K562 (cell line): Measurements from ENCODE around the gene TMEM60. TPM values are rescaled to one million over a fixed set of nuclear protein-coding genes. Genes with fewer than 3 reads are reported as not detected.
A peak's percentile ranks its signal among the peaks of the same experiment; 100 is the strongest.

Experiments used
- ATAC-seq: fragments of 200-7000 bp; cut with Tn5 transposase; 3 replicates; pipeline ENCODE4 v1.9.1; 2020; ENCODE audit warnings: moderate library complexity
- Bru-seq: library from RNA; stranded (reverse); fragments of 400-500 nt; gene quantifications from one replicate; lab custom pipeline; 2021; lab: Mats Ljungman, UMichigan
- BruChase-seq, 2 experiments: library from RNA; stranded (reverse); fragments of 400-500 nt; gene quantifications; one replicate each; lab custom pipeline; 2021; lab: Mats Ljungman, UMichigan
- BruUV-seq: library from RNA; stranded (reverse); fragments of 400-500 nt; replicated peaks from 2 replicates; lab custom pipeline; 2021; lab: Mats Ljungman, UMichigan
- CTCF ChIA-PET: fragments of 300-600 bp; formaldehyde crosslinking; extraction: SDS; loops from one replicate; lab custom pipeline; 2021; ENCODE audit warnings: low intra/inter-chr PET ratio; lab: Yijun Ruan, JAX
- POLR2A ChIA-PET: fragments of 300-600, 350-650 bp; sonication (Branson Sonifier 250); formaldehyde crosslinking; extraction: SDS; loops from one replicate; lab custom pipeline; 2021; ENCODE audit warnings: antibody characterized with exemption, inconsistent platforms; lab: Yijun Ruan, JAX
- DNase-seq, 4 experiments: peaks; one replicate each; pipeline versions ENCODE4 v3.0.0 to v3.0.0-alpha.2; 2011 to 2018; ENCODE audit warnings: low spot score in 3 of 4, mixed read lengths in 3 of 4; ENCODE audit errors: extremely low read depth in 1 of 4
- FAIRE-seq: peaks from 2 replicates; lab custom pipeline; 2011; peaks lifted over from hg19 to GRCh38; lab: Jason Lieb, UNC
- H2AFZ ChIP-seq: 2 replicates; pipeline ENCODE4 v1.6.0; 2011; ENCODE audit warnings: low read depth, low read length, control low read depth, inconsistent platforms
- H3K27ac ChIP-seq: fragments of 200-600 bp; 3 replicates; pipeline ENCODE4 v1.8.0; 2011; ENCODE audit warnings: low read depth, mild to moderate bottlenecking, control low read depth, inconsistent platforms, low read length, moderate library complexity, mixed read lengths; ENCODE audit errors: extremely low read depth
- H3K27me3 ChIP-seq, 2 experiments: fragments of 300-600 bp in 1 of 2; 2 replicates in 1 of 2; 3 replicates in 1 of 2; pipeline versions ENCODE4 v1.6.0 to v1.8.0; 2011; ENCODE audit warnings: inconsistent platforms in 2 of 2, low read length in 2 of 2, mild to moderate bottlenecking in 1 of 2, mixed read lengths in 1 of 2, moderate library complexity in 1 of 2; ENCODE audit not compliant: control insufficient read depth in 2 of 2, insufficient read depth in 2 of 2
- H3K36me3 ChIP-seq: fragments of 300-600 bp; 3 replicates; pipeline ENCODE4 v1.8.0; 2011; ENCODE audit warnings: mild to moderate bottlenecking, low read length, inconsistent platforms; ENCODE audit not compliant: control insufficient read depth, insufficient read depth
- H3K4me1 ChIP-seq, 2 experiments: fragments of 200-600 bp in 1 of 2; replicated peaks in 1 of 2; 2 replicates in 1 of 2; 3 replicates in 1 of 2; pipeline versions ENCODE4 v1.5.1 to v1.8.0; 2011; ENCODE audit warnings: inconsistent platforms in 2 of 2, low read length in 2 of 2, mild to moderate bottlenecking in 1 of 2, mixed read lengths in 1 of 2, moderate library complexity in 1 of 2; ENCODE audit not compliant: control insufficient read depth in 2 of 2, insufficient read depth in 2 of 2
- H3K4me2 ChIP-seq: 2 replicates; pipeline ENCODE4 v1.6.1; 2011; ENCODE audit warnings: low read length, control low read depth, inconsistent platforms, mixed read lengths; ENCODE audit not compliant: insufficient read depth
- H3K4me3 ChIP-seq: fragments of 200-600 bp; sonication (generic), shearing (Covaris generic); 2 replicates; pipeline ENCODE4 v1.5.1; 2016; ENCODE audit warnings: control low read depth, inconsistent platforms
- H3K79me2 ChIP-seq: fragments of 200-600 bp; 3 replicates; pipeline ENCODE4 v1.8.0; 2011; ENCODE audit warnings: low read length, inconsistent platforms; ENCODE audit not compliant: control insufficient read depth, insufficient read depth
- H3K9ac ChIP-seq, 2 experiments: 2 replicates each; pipeline versions ENCODE4 v1.6.0 to v1.6.1; 2011; ENCODE audit warnings: low read depth in 2 of 2, low read length in 2 of 2, control low read depth in 1 of 2, inconsistent platforms in 1 of 2, mild to moderate bottlenecking in 1 of 2, mixed read lengths in 1 of 2; ENCODE audit not compliant: insufficient read depth in 1 of 2
- H3K9me1 ChIP-seq: one replicate; pipeline ENCODE4 v1.6.0; 2011; ENCODE audit warnings: inconsistent platforms, mild to moderate bottlenecking, low read length, moderate library complexity; ENCODE audit not compliant: control insufficient read depth, insufficient read depth
- H3K9me3 ChIP-seq: replicated peaks from 2 replicates; pipeline ENCODE4 v1.5.1; 2011; ENCODE audit warnings: low read depth, low read length, inconsistent platforms; ENCODE audit not compliant: control insufficient read depth, insufficient read depth
- H4K20me1 ChIP-seq: replicated peaks from 2 replicates; pipeline ENCODE4 v1.6.1; 2011; ENCODE audit warnings: low read length, inconsistent platforms, mixed read lengths; ENCODE audit not compliant: control insufficient read depth, insufficient read depth
- SP2 ChIP-seq: IDR thresholded peaks from 2 replicates; pipeline ENCODE4 v1.6.1; 2011; ENCODE audit warnings: mild to moderate bottlenecking, low read depth, low read length, moderate library complexity; ENCODE audit not compliant: poor library complexity, severe bottlenecking; ENCODE audit errors: extremely low read depth
- SRSF7 ChIP-seq: fragments of 200-400 bp; formaldehyde crosslinking; optimal IDR thresholded peaks from 2 replicates; pipeline ENCODE3; 2017; ENCODE audit warnings: mild to moderate bottlenecking, low read depth, low read length
- TAF15 ChIP-seq: fragments of 200-400 bp; formaldehyde crosslinking; IDR thresholded peaks from 2 replicates; pipeline ENCODE4 v1.6.1; 2017; ENCODE audit warnings: mild to moderate bottlenecking, low read depth, low read length, moderate library complexity
- ZFP36 ChIP-seq: fragments of 150-350 bp; IDR thresholded peaks from 2 replicates; pipeline ENCODE4 v1.6.1; 2018; ENCODE audit warnings: low read length, low read depth; ENCODE audit not compliant: partially characterized antibody
- ZNF121 ChIP-seq: sonication (generic); formaldehyde crosslinking; conservative IDR thresholded peaks from 2 replicates; pipeline ENCODE4 v1.8.0; 2022; ENCODE audit warnings: missing genetic modification reagents
- ZNF407 ChIP-seq: fragments of 450-650 bp; IDR thresholded peaks from 2 replicates; pipeline ENCODE4 v1.6.1; 2016; ENCODE audit warnings: low read depth
- WGBS: fragments of 100-300 bp; shearing (Covaris generic); methylation state at CpG from one replicate; pipeline ENCODE4 v1.1.6; 2016; ENCODE audit warnings: low coverage, mixed read lengths; ENCODE audit not compliant: insufficient coverage; ENCODE audit errors: missing lambda C conversion rate; 5-methylcytosine and 5-hydroxymethylcytosine counted together
- in situ Hi-C: fragments of 300-500 bp; cut with MboI; formaldehyde crosslinking; loops from 4 replicates; pipeline ENCODE4 v1.15.0; 2018; ENCODE audit warnings: inconsistent platforms, mixed read lengths
- intact Hi-C: fragments of 100-400 bp; cut with micrococcal nuclease; formaldehyde crosslinking; loops from 2 replicates; pipeline ENCODE4 v1.14.2; 2022
- long read RNA-seq, 3 experiments: library from polyadenylated mRNA in 2 of 3; library from RNA in 1 of 3; unstranded in 2 of 3; stranded (forward) in 1 of 3; transcript quantifications; one replicate each; pipeline ENCODE4 v2.0.0, GENCODE V29; 2019 to 2022
- polyA minus RNA-seq, 3 experiments: library from RNA; depleted of rRNA, polyadenylated mRNA; stranded (reverse); fragments of >200 nt; gene quantifications; 2 replicates each; pipeline ENCODE4 v1.2.3, GENCODE V29; 2011
- polyA plus RNA-seq, 8 experiments: library from polyadenylated mRNA; depleted of rRNA in 4 of 8; stranded (reverse) in 5 of 8; unstranded in 3 of 8; fragments of >200 nt; fragmentation: Nextera tagmentation in 2 of 8; fragmentation: Illumina TruSeq in 1 of 8; extraction: Ambion mirVana in 2 of 8; extraction: Trizol in 1 of 8; gene quantifications; 2 replicates each; pipeline versions ENCODE4 v1.2.1 to v1.2.3, GENCODE V29; 2011 to 2014; ENCODE audit warnings: inconsistent platforms in 1 of 8, missing spikeins in 1 of 8
- total RNA-seq, 7 experiments: library from RNA; depleted of rRNA in 6 of 7; stranded (reverse); fragments of >200 nt in 6 of 7; fragmentation: Illumina TruSeq in 2 of 7; extraction: Trizol in 2 of 7; gene quantifications; 2 replicates each; pipeline versions ENCODE4 v1.2.1 to v1.2.3, GENCODE V29; 2011 to 2021; ENCODE audit warnings: low replicate concordance in 1 of 7

TMEM60 gene
- 16.0 and 31.5 TPM in 2 replicates for total RNA-seq (2011; cell fraction: chromatin; rRNA removed; ENCODE audit: low replicate concordance)
- 15.5 and 21.3 TPM in 2 replicates for total RNA-seq (2011; cell fraction: nucleolus; rRNA removed)
- 31.2 and 35.3 TPM in 2 replicates for total RNA-seq (2011; cell fraction: nucleoplasm; rRNA removed)
- total RNA-seq (2014; rRNA removed), result 12.5 TPM in 2 replicates
- total RNA-seq (2014; rRNA removed; fragmentation: Illumina TruSeq; extraction: Trizol), result 38.4 and 48.7 TPM in 2 replicates
- total RNA-seq (2015; rRNA removed; fragmentation: Illumina TruSeq; extraction: Trizol), result 30.1 and 38.4 TPM in 2 replicates
- total RNA-seq (2021), result 23.6 and 24.3 TPM in 2 replicates
- 45.5 and 66.0 TPM in 2 replicates for polyA plus RNA-seq (2011; rRNA removed)
- 15.7 and 31.1 TPM in 2 replicates for polyA plus RNA-seq (2011; cell fraction: cytosol; rRNA removed)
- 13.0 and 18.3 TPM in 2 replicates for polyA plus RNA-seq (2011; cell fraction: nucleus; rRNA removed)
- polyA plus RNA-seq (2012), result 41.1 and 47.8 TPM in 2 replicates
- polyA plus RNA-seq (2014; fragmentation: Illumina TruSeq; extraction: Trizol), result 28.3 and 31.1 TPM in 2 replicates
- 100 to 1,000 TPM; 136 to 140 TPM for polyA plus RNA-seq (2014; fragmentation: Nextera tagmentation; extraction: Ambion mirVana)
- 36.9 and 42.7 TPM in 2 replicates for polyA plus RNA-seq (2014; rRNA removed)
- polyA minus RNA-seq (2011; rRNA and poly(A)+ RNA removed), result 23.5 and 25.1 TPM in 2 replicates
- 9.4 and 9.8 TPM in 2 replicates for polyA minus RNA-seq (2011; cell fraction: cytosol; rRNA and poly(A)+ RNA removed)
- polyA minus RNA-seq (2011; cell fraction: nucleus; rRNA and poly(A)+ RNA removed), result 4.8 and 8.3 TPM in 2 replicates
- percentile 93 among the genes with signal in this experiment for Bru-seq, nascent RNA
- BruChase-seq, experiment 1, labeled RNA remaining after a 2-hour chase, result percentile 85 among the genes with signal in this experiment
- percentile 86 among the genes with signal in this experiment for BruChase-seq, experiment 2, labeled RNA remaining after a 6-hour chase
- long read RNA-seq, experiment 1, transcript TMEM60-201 (2 exons, 1,023 nt), result major isoform, 25 of 94 reads
- long read RNA-seq, experiment 1, partial matches to known transcripts, result 0 of 94 reads
- long read RNA-seq, experiment 1, other reads (novel, unspliced or antisense), result 69 of 94 reads
- long read RNA-seq, experiment 2, transcript TMEM60-201 (2 exons, 1,023 nt), result major isoform, 32 of 35 reads
- long read RNA-seq, experiment 2, partial matches to known transcripts, result 3 of 35 reads
- long read RNA-seq, experiment 2, other reads (novel, unspliced or antisense), result 0 of 35 reads
- long read RNA-seq, experiment 3, transcript TMEM60-201 (2 exons, 1,023 nt), result major isoform, 25 of 26 reads
- long read RNA-seq, experiment 3, partial matches to known transcripts, result 0 of 26 reads
- long read RNA-seq, experiment 3, other reads (novel, unspliced or antisense), result 1 of 26 reads

GRCh38 chr7:77798394-77799077 is at the start of gene TMEM60, which contains the start of gene PHTF2:
Gene TMEM60, minus strand, starts transcription at chr7:77798434. Its CDS starts 4,061 bp downstream, at chr7:77794373.
Gene PHTF2, plus strand, starts transcription at chr7:77798773.
- Histone ChIP-seq H3K36me3 (peaks cover 36% of the 10 kb centered on the region), H4K20me1 (no peaks in the 10 kb centered on the region), H2AFZ (peak within 1 kb of the TSS; percentile 83), H3K79me2 (peaks cover 96% of the 10 kb centered on the region), H3K9me3 (no peaks in the 10 kb centered on the region), H3K9ac (peak within 1 kb of the TSS; percentile 87 to 98), H3K4me1 (peaks cover 16 to 24% of the 10 kb centered on the region in 2 experiments; a peak in 4 of 5 replicates), H3K27me3 (no peaks in the 10 kb centered on the region), H3K9me1 (no peaks in the 10 kb centered on the region), H3K4me2 (peak within 1 kb of the TSS; percentile 92), H3K27ac (peak within 1 kb of the TSS; percentile 86), H3K4me3 (peak within 1 kb of the TSS; percentile 75)
- CTCF ChIA-PET, result interaction anchor here (0.7 kb wide), 1 partner anchor 107 kb away, joined by 3 read pairs; no protein-coding TSS in a partner anchor
- no TSS peak for BruUV-seq
- under 1% methylated on average over 58 of the region's 61 CpGs for WGBS
- FAIRE-seq (peak; percentile 99), ATAC-seq (peak; percentile 90), DNase-seq (peak; percentile 96 to 99 (median 97))
- POLR2A ChIA-PET, result interaction anchor here (0.6 to 1.5 kb wide), 13 partner anchors 10 to 1610 kb away, joined by 3 to 7 read pairs (median 4); no protein-coding TSS in a partner anchor
- intact Hi-C loops, result loop anchor here (1.0 to 10.0 kb wide), 4 partner anchors 35 to 216 kb away; no protein-coding TSS in a partner anchor
- in situ Hi-C loops, result no loop called here
- TF ChIP-seq ZNF121 (no peak), ZFP36 (peak; percentile 6), SP2 (peak; percentile 88), ZNF407 (no peak), TAF15 (no peak), SRSF7 (no peak)
